HepG2 (cell line): ENCODE results near the gene PRKAR2B. TPM values are rescaled to one million over a fixed set of nuclear protein-coding genes. Genes with fewer than 3 reads are reported as not detected.

Experiments
- ATAC-seq: fragments of 200-7000 bp; cut with Tn5 transposase; 3 replicates; pipeline ENCODE4 v1.9.1; 2020; ENCODE audit warnings: mild to moderate bottlenecking, moderate library complexity
- BruUV-seq: library from RNA; stranded (reverse); fragments of 400-500 nt; replicated peaks from 2 replicates; lab custom pipeline; 2021; lab: Mats Ljungman, UMichigan
- CTCF ChIA-PET: fragments of 300-600 bp; formaldehyde crosslinking; extraction: SDS; loops from one replicate; lab custom pipeline; 2021; ENCODE audit warnings: low total read pairs, inconsistent platforms, low intra/inter-chr PET ratio; lab: Yijun Ruan, JAX
- POLR2A ChIA-PET: fragments of 350-600 bp; sonication (Branson Sonifier 250); formaldehyde crosslinking; loops from one replicate; lab custom pipeline; 2020; ENCODE audit warnings: antibody characterized with exemption, inconsistent platforms; lab: Yijun Ruan, JAX
- DNase-seq: peaks from one replicate; pipeline ENCODE4 v3.0.0-alpha.2; 2015; ENCODE audit warnings: low spot score
- FAIRE-seq: peaks from 3 replicates; lab custom pipeline; 2011; peaks lifted over from hg19 to GRCh38; lab: Jason Lieb, UNC
- H2AFZ ChIP-seq: one replicate; pipeline ENCODE4 v1.6.1; 2011; ENCODE audit warnings: low read length, inconsistent platforms
- H3K27ac ChIP-seq: fragments of 300-600 bp; 3 replicates; pipeline ENCODE4 v1.8.0; 2011; ENCODE audit warnings: mixed run types, mild to moderate bottlenecking, mixed read lengths, low read length, inconsistent platforms; ENCODE audit not compliant: insufficient read depth; ENCODE audit errors: extremely low read length
- H3K27me3 ChIP-seq, 2 experiments: fragments of 200-600 bp in 1 of 2; 2 replicates in 1 of 2; 3 replicates in 1 of 2; pipeline versions ENCODE4 v1.6.0 to v1.8.0; 2011; ENCODE audit warnings: low read length in 2 of 2, mild to moderate bottlenecking in 2 of 2, moderate library complexity in 2 of 2, inconsistent platforms in 1 of 2; ENCODE audit not compliant: insufficient read depth in 2 of 2, control insufficient read depth in 1 of 2
- H3K36me3 ChIP-seq, 2 experiments: fragments of 200-600 bp in 1 of 2; replicated peaks in 1 of 2; 2 replicates in 1 of 2; 3 replicates in 1 of 2; pipeline versions ENCODE4 v1.5.1 to v1.8.0; 2011; ENCODE audit warnings: low read length in 2 of 2, inconsistent platforms in 1 of 2; ENCODE audit not compliant: insufficient read depth in 2 of 2, control insufficient read depth in 1 of 2
- H3K4me1 ChIP-seq: 2 replicates; pipeline ENCODE4 v1.5.1; 2012; ENCODE audit warnings: low read length, inconsistent platforms; ENCODE audit not compliant: insufficient read depth
- H3K4me2 ChIP-seq: 2 replicates; pipeline ENCODE4 v1.6.0; 2011; ENCODE audit warnings: low read depth, low read length, inconsistent platforms
- H3K4me3 ChIP-seq, 3 experiments: fragments of 200-600 bp in 1 of 3; sonication (generic), shearing (Covaris generic) in 1 of 3; replicated peaks in 1 of 3; 2 replicates each; pipeline ENCODE4 v1.5.1; 2011 to 2016; ENCODE audit warnings: low read length in 3 of 3, inconsistent platforms in 2 of 3, low read depth in 2 of 3, mild to moderate bottlenecking in 2 of 3, control low read depth in 1 of 3, mixed read lengths in 1 of 3; ENCODE audit not compliant: insufficient read depth in 1 of 3
- H3K79me2 ChIP-seq: one replicate; pipeline ENCODE4 v1.6.1; 2011; ENCODE audit warnings: low read length, inconsistent platforms; ENCODE audit not compliant: insufficient read depth
- H3K9ac ChIP-seq: 2 replicates; pipeline ENCODE4 v1.6.0; 2011; ENCODE audit warnings: mild to moderate bottlenecking, low read depth, low read length, inconsistent platforms; ENCODE audit not compliant: insufficient read depth
- H3K9me3 ChIP-seq: 2 replicates; pipeline ENCODE4 v1.5.1; 2012; ENCODE audit warnings: mild to moderate bottlenecking, low read length
- H4K20me1 ChIP-seq: 2 replicates; pipeline ENCODE4 v1.6.0; 2011; ENCODE audit warnings: inconsistent platforms, mild to moderate bottlenecking, low read length, moderate library complexity; ENCODE audit not compliant: insufficient read depth
- DR1 ChIP-seq: sonication (generic); formaldehyde crosslinking; IDR thresholded peaks from 2 replicates; pipeline ENCODE4 v1.8.0; 2021; ENCODE audit warnings: mild to moderate bottlenecking, missing genetic modification reagents, inconsistent platforms
- FOXA1 ChIP-seq, 2 experiments: fragments of 450-650 bp in 1 of 2; sonication (generic) in 1 of 2; formaldehyde crosslinking in 1 of 2; IDR thresholded peaks; 2 replicates each; pipeline versions ENCODE4 v1.4.0 to v1.6.1; 2016 to 2020; ENCODE audit warnings: missing genetic modification reagents in 1 of 2
- HNRNPUL1 ChIP-seq: fragments of 200-400 bp; formaldehyde crosslinking; IDR thresholded peaks from 2 replicates; pipeline ENCODE4 v1.6.1; 2017; ENCODE audit warnings: low read depth, mild to moderate bottlenecking, low read length, moderate library complexity
- IRX3 ChIP-seq: sonication (generic); formaldehyde crosslinking; IDR thresholded peaks from 2 replicates; pipeline ENCODE4 v1.8.1; 2023; ENCODE audit warnings: mild to moderate bottlenecking, low read depth, missing genetic modification reagents, borderline replicate concordance
- PCBP1 ChIP-seq: fragments of 200-400 bp; formaldehyde crosslinking; IDR thresholded peaks from 2 replicates; pipeline ENCODE4 v1.6.1; 2017; ENCODE audit warnings: mild to moderate bottlenecking, low read depth, low read length, borderline replicate concordance
- PITX1 ChIP-seq: sonication (generic); formaldehyde crosslinking; IDR thresholded peaks from 2 replicates; pipeline ENCODE4 v1.5.1; 2020; ENCODE audit warnings: mild to moderate bottlenecking, missing genetic modification reagents
- SNRNP70 ChIP-seq: fragments of 200-400 bp; formaldehyde crosslinking; IDR thresholded peaks from 2 replicates; pipeline ENCODE4 v1.6.1; 2017; ENCODE audit warnings: mild to moderate bottlenecking, low read depth, low read length, moderate library complexity
- ZBTB1 ChIP-seq: sonication (generic); formaldehyde crosslinking; IDR thresholded peaks from 2 replicates; pipeline ENCODE4 v1.4.0; 2020; ENCODE audit warnings: missing genetic modification reagents, borderline replicate concordance
- ZNF101 ChIP-seq: sonication (generic); formaldehyde crosslinking; IDR thresholded peaks from 2 replicates; pipeline ENCODE4 v1.4.0; 2020; ENCODE audit warnings: mild to moderate bottlenecking, low read depth, missing genetic modification reagents, borderline replicate concordance
- ZNF530 ChIP-seq: sonication (generic); formaldehyde crosslinking; IDR thresholded peaks from 2 replicates; pipeline ENCODE4 v1.5.0; 2020; ENCODE audit warnings: low read depth, mild to moderate bottlenecking, missing genetic modification reagents
- ZNF543 ChIP-seq: sonication (generic); formaldehyde crosslinking; IDR thresholded peaks from 2 replicates; pipeline ENCODE4 v1.4.0; 2020; ENCODE audit warnings: mild to moderate bottlenecking, missing genetic modification reagents
- WGBS: methylation state at CpG from one replicate; pipeline ENCODE4 v1.1.6; 2017; ENCODE audit warnings: low lambda C conversion rate; 5-methylcytosine and 5-hydroxymethylcytosine counted together
- in situ Hi-C: cut with HindIII; loops from 2 replicates; pipeline ENCODE4 v1.10.0; 2017; ENCODE audit warnings: low pct_unique_long_range_greater_than_20kb; ENCODE audit not compliant: extremely low pct_ligation_motif_present
- intact Hi-C: fragments of 100-400 bp; cut with micrococcal nuclease; formaldehyde crosslinking; loops from one replicate; pipeline ENCODE4 v1.10.0; 2022; ENCODE audit not compliant: unreplicated experiment
- polyA plus RNA-seq, 8 experiments: library from polyadenylated mRNA; depleted of rRNA in 3 of 8; stranded (reverse) in 7 of 8; unstranded in 1 of 8; fragments of >200 nt; fragmentation: Illumina TruSeq in 4 of 8; extraction: Trizol in 4 of 8; gene quantifications; 2 replicates each; pipeline versions ENCODE4 v1.2.1 to v1.2.3, GENCODE V29; 2011 to 2016; ENCODE audit warnings: low read depth in 4 of 8, missing spikeins in 1 of 8, mixed read lengths in 1 of 8; ENCODE audit not compliant: insufficient read depth in 1 of 8
- total RNA-seq, 5 experiments: library from RNA; depleted of rRNA; stranded (reverse); fragments of >200 nt; fragmentation: Illumina TruSeq; extraction: Trizol; gene quantifications; 2 replicates each; pipeline ENCODE4 v1.2.3, GENCODE V29; 2016; ENCODE audit warnings: low read depth in 1 of 5
- TF ChIP-seq, protein P1 (sequence below): sonication (generic); formaldehyde crosslinking; IDR thresholded peaks from 2 replicates; pipeline ENCODE4 v1.5.0; 2020; ENCODE audit warnings: missing genetic modification reagents
- TF ChIP-seq, protein P2 (sequence below): IDR thresholded peaks from 2 replicates; pipeline ENCODE4 v1.6.1; 2016; ENCODE audit warnings: low read depth, control low read depth
- TF ChIP-seq, protein P3 (sequence below): sonication (generic); formaldehyde crosslinking; IDR thresholded peaks from 2 replicates; pipeline ENCODE4 v1.8.1; 2022; ENCODE audit warnings: mild to moderate bottlenecking, missing genetic modification reagents

Gene PRKAR2B
- total and polyA plus RNA-seq, 2 of the 13 experiments (the other 11 are each of a cell fraction or from before 2014, with no cell fraction given) = not detected

DNA sequence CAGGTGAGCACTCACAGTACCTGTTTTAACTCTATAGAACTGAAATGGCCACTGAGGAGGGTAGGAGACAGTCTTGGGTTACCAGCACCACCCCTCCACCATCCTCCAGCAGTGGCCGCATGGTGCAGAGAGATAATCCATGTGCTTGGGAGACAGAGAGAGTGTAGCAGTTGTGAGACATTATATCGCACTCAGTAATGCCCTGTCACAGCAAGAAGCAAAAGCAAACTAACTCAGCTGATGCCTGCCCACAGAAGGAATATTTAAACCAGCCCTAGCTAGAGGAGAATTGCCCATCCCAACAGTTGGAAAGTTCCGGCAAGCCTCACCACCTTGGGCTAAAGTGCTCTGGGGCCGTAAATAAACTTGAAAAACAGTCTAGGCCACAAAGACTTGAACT is 65.5 kb downstream of the PRKAR2B start:
- H3K4me3 ChIP-seq = no peak overlapping the region
- no peaks in the 10 kb centered on the region; a peak in 1 of 5 replicates for H3K27me3 ChIP-seq
- ATAC-seq (no peak), FAIRE-seq (no peak), DNase-seq (no peak)
- no peaks in the 10 kb centered on the region for H3K9me3 ChIP-seq
- no peak overlapping the region for H3K9ac ChIP-seq
- ChIA-PET CTCF (no interaction called here), POLR2A (no interaction called here)
- in situ Hi-C loops = no loop called here
- H3K36me3 ChIP-seq = no peaks in the 10 kb centered on the region
- intact Hi-C loops = no loop called here
- no peak overlapping the region for H2AFZ ChIP-seq
- no peak overlapping the region for H3K27ac ChIP-seq
- no peaks in the 10 kb centered on the region for H3K79me2 ChIP-seq
- H3K4me1 ChIP-seq = no peaks in the 10 kb centered on the region
- H4K20me1 ChIP-seq = no peaks in the 10 kb centered on the region
- WGBS = 20% methylated on average over 3 of the region's 4 CpGs
- TF ChIP-seq IRX3 = no peak
- no peak for TF ChIP-seq DR1
- no peak for TF ChIP-seq PITX1 (CRISPR knock-in tag)
- TF ChIP-seq ZNF543 (CRISPR knock-in tag) = no peak
- no peak for TF ChIP-seq HNRNPUL1
- TF ChIP-seq, protein P1, sequence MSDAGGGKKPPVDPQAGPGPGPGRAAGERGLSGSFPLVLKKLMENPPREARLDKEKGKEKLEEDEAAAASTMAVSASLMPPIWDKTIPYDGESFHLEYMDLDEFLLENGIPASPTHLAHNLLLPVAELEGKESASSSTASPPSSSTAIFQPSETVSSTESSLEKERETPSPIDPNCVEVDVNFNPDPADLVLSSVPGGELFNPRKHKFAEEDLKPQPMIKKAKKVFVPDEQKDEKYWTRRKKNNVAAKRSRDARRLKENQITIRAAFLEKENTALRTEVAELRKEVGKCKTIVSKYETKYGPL (CRISPR knock-in tag) = no peak
- no peak for TF ChIP-seq SNRNP70
- TF ChIP-seq PCBP1 = no peak
- TF ChIP-seq, protein P2, sequence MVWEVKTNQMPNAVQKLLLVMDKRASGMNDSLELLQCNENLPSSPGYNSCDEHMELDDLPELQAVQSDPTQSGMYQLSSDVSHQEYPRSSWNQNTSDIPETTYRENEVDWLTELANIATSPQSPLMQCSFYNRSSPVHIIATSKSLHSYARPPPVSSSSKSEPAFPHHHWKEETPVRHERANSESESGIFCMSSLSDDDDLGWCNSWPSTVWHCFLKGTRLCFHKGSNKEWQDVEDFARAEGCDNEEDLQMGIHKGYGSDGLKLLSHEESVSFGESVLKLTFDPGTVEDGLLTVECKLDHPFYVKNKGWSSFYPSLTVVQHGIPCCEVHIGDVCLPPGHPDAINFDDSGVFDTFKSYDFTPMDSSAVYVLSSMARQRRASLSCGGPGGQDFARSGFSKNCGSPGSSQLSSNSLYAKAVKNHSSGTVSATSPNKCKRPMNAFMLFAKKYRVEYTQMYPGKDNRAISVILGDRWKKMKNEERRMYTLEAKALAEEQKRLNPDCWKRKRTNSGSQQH (CRISPR knock-in tag) = no peak
- TF ChIP-seq ZNF530 (CRISPR knock-in tag) = no peak
- no peak for TF ChIP-seq ZBTB1 (CRISPR knock-in tag)
- TF ChIP-seq, protein P3, sequence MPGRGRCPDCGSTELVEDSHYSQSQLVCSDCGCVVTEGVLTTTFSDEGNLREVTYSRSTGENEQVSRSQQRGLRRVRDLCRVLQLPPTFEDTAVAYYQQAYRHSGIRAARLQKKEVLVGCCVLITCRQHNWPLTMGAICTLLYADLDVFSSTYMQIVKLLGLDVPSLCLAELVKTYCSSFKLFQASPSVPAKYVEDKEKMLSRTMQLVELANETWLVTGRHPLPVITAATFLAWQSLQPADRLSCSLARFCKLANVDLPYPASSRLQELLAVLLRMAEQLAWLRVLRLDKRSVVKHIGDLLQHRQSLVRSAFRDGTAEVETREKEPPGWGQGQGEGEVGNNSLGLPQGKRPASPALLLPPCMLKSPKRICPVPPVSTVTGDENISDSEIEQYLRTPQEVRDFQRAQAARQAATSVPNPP (CRISPR knock-in tag) = no peak
- TF ChIP-seq FOXA1 (IDR thresholded peaks at IDR 0.05) = no peak
- no peak for TF ChIP-seq FOXA1 (CRISPR knock-in tag; IDR thresholded peaks at IDR 0.05)
- no peak for TF ChIP-seq ZNF101
- no TSS peak for BruUV-seq
- no peak overlapping the region for H3K4me2 ChIP-seq
